WTC11 (cell line): ENCODE measurements around the gene FITM1. TPM values are rescaled to one million over a fixed set of nuclear protein-coding genes. Genes with fewer than 3 reads are reported as not detected.
A peak's percentile ranks its signal among the peaks of the same experiment; 100 is the strongest.

Experiments used
- AR ChIP-seq: fragments of 250-450 bp; sonication (Bioruptor Pico); IDR thresholded peaks from 2 replicates; pipeline ENCODE4 v1.9.0; 2021; ENCODE audit warnings: mild to moderate bottlenecking
- E2F5 ChIP-seq: sonication (generic); formaldehyde crosslinking; IDR thresholded peaks from 2 replicates; pipeline ENCODE4 v1.8.1; 2022; ENCODE audit warnings: mild to moderate bottlenecking, moderate library complexity, missing genetic modification reagents
- FOXK1 ChIP-seq: sonication (generic); formaldehyde crosslinking; IDR thresholded peaks from 2 replicates; pipeline ENCODE4 v1.8.0; 2022; ENCODE audit warnings: mild to moderate bottlenecking, moderate library complexity, missing genetic modification reagents
- HMGA2 ChIP-seq: fragments of 250-450 bp; sonication (Bioruptor Pico); IDR thresholded peaks from 2 replicates; pipeline ENCODE4 v1.4.0; 2021; ENCODE audit warnings: mild to moderate bottlenecking, moderate library complexity
- JAZF1 ChIP-seq: fragments of 250-450 bp; sonication (Bioruptor Pico); IDR thresholded peaks from 2 replicates; pipeline ENCODE4 v1.9.0; 2021; ENCODE audit warnings: moderate library complexity, mild to moderate bottlenecking, inconsistent platforms
- KAT7 ChIP-seq: sonication (generic); formaldehyde crosslinking; IDR thresholded peaks from 2 replicates; pipeline ENCODE4 v1.8.1; 2023; ENCODE audit warnings: missing genetic modification reagents, mild to moderate bottlenecking, borderline replicate concordance
- NR1H2 ChIP-seq: sonication (generic); formaldehyde crosslinking; IDR thresholded peaks from 2 replicates; pipeline ENCODE4 v1.9.0; 2021; ENCODE audit warnings: mild to moderate bottlenecking, moderate library complexity, missing genetic modification reagents
- RELA ChIP-seq: sonication (generic); formaldehyde crosslinking; IDR thresholded peaks from 2 replicates; pipeline ENCODE4 v1.8.1; 2022; ENCODE audit warnings: missing genetic modification reagents, mild to moderate bottlenecking, borderline replicate concordance
- SMAD3 ChIP-seq: sonication (generic); formaldehyde crosslinking; IDR thresholded peaks from 2 replicates; pipeline ENCODE4 v1.8.0; 2022; ENCODE audit warnings: missing genetic modification reagents, mild to moderate bottlenecking, borderline replicate concordance
- SMAD4 ChIP-seq: sonication (generic); formaldehyde crosslinking; IDR thresholded peaks from 2 replicates; pipeline ENCODE4 v1.8.0; 2022; ENCODE audit warnings: mild to moderate bottlenecking, missing genetic modification reagents
- SOX15 ChIP-seq: fragments of 250-450 bp; sonication (Bioruptor Pico); IDR thresholded peaks from 2 replicates; pipeline ENCODE4 v1.9.0; 2021; ENCODE audit warnings: mild to moderate bottlenecking
- ZBTB21 ChIP-seq: sonication (generic); formaldehyde crosslinking; IDR thresholded peaks from 2 replicates; pipeline ENCODE4 v1.8.1; 2023; ENCODE audit warnings: mild to moderate bottlenecking, missing genetic modification reagents, borderline replicate concordance
- ZNF219 ChIP-seq: sonication (generic); formaldehyde crosslinking; IDR thresholded peaks from 2 replicates; pipeline ENCODE4 v1.8.0; 2023; ENCODE audit warnings: missing genetic modification reagents, mild to moderate bottlenecking, borderline replicate concordance
- ZNF232 ChIP-seq: sonication (generic); formaldehyde crosslinking; IDR thresholded peaks from 2 replicates; pipeline ENCODE4 v1.8.0; 2022; ENCODE audit warnings: mild to moderate bottlenecking, missing genetic modification reagents
- ZNF396 ChIP-seq: fragments of 250-450 bp; sonication (Bioruptor Pico); IDR thresholded peaks from 2 replicates; pipeline ENCODE4 v1.8.0; 2021; ENCODE audit warnings: mild to moderate bottlenecking, moderate library complexity, borderline replicate concordance
- ZNF416 ChIP-seq: fragments of 250-450 bp; sonication (Bioruptor Pico); IDR thresholded peaks from 2 replicates; pipeline ENCODE4 v1.9.0; 2021; ENCODE audit warnings: mild to moderate bottlenecking, inconsistent platforms
- ZNF425 ChIP-seq: fragments of 250-450 bp; sonication (Bioruptor Pico); conservative IDR thresholded peaks from 2 replicates; pipeline ENCODE4 v1.9.0; 2021; ENCODE audit warnings: mild to moderate bottlenecking
- ZNF512 ChIP-seq: sonication (generic); formaldehyde crosslinking; IDR thresholded peaks from 2 replicates; pipeline ENCODE4 v1.8.1; 2022; ENCODE audit warnings: missing genetic modification reagents, borderline replicate concordance
- total RNA-seq: library from RNA; stranded (reverse); gene quantifications from 3 replicates; pipeline ENCODE4 v1.2.3, GENCODE V29; 2021
- TF ChIP-seq, protein P1 (sequence below): sonication (generic); formaldehyde crosslinking; conservative IDR thresholded peaks from 2 replicates; pipeline ENCODE4 v1.8.1; 2023; ENCODE audit warnings: mild to moderate bottlenecking, low read depth, missing genetic modification reagents, moderate library complexity
- TF ChIP-seq, protein P2 (sequence below): sonication (generic); formaldehyde crosslinking; IDR thresholded peaks from 2 replicates; pipeline ENCODE4 v1.8.0; 2023; ENCODE audit warnings: mild to moderate bottlenecking, missing genetic modification reagents
- TF ChIP-seq, protein P3 (sequence below): sonication (generic); formaldehyde crosslinking; IDR thresholded peaks from 2 replicates; pipeline ENCODE4 v1.8.1; 2022; ENCODE audit warnings: low read depth, mild to moderate bottlenecking, moderate library complexity, missing genetic modification reagents, borderline replicate concordance

Gene FITM1
- total RNA-seq, 1 experiment from 2014 or later = not detected

GRCh38 chr14:24114532-24115421 lies 15.7 kb upstream of the FITM1 start, which contains the start of the genes DCAF11 and NRL (continued):
- TF ChIP-seq AR (CRISPR knock-in tag) (no peak), ZNF512 (no peak), E2F5 (CRISPR knock-in tag) (no peak), SMAD3 (CRISPR knock-in tag) (0 out of 2 replicates have a peak, but pooled peaks have one; percentile 57), ZBTB21 (peak; percentile 81; the same call in 1 of the 2 replicates), KAT7 (CRISPR knock-in tag) (no peak), JAZF1 (CRISPR knock-in tag) (no peak), FOXK1 (peak; percentile 96), SOX15 (CRISPR knock-in tag) (no peak), ZNF232 (CRISPR knock-in tag) (peak; percentile 35; the same call in 1 of the 2 replicates), HMGA2 (no peak), ZNF396 (CRISPR knock-in tag) (no peak), ZNF416 (no peak), ZNF425 (no peak), RELA (no peak), NR1H2 (CRISPR knock-in tag) (no peak), ZNF219 (no peak), SMAD4 (CRISPR knock-in tag) (no peak)
- TF ChIP-seq, protein P1, sequence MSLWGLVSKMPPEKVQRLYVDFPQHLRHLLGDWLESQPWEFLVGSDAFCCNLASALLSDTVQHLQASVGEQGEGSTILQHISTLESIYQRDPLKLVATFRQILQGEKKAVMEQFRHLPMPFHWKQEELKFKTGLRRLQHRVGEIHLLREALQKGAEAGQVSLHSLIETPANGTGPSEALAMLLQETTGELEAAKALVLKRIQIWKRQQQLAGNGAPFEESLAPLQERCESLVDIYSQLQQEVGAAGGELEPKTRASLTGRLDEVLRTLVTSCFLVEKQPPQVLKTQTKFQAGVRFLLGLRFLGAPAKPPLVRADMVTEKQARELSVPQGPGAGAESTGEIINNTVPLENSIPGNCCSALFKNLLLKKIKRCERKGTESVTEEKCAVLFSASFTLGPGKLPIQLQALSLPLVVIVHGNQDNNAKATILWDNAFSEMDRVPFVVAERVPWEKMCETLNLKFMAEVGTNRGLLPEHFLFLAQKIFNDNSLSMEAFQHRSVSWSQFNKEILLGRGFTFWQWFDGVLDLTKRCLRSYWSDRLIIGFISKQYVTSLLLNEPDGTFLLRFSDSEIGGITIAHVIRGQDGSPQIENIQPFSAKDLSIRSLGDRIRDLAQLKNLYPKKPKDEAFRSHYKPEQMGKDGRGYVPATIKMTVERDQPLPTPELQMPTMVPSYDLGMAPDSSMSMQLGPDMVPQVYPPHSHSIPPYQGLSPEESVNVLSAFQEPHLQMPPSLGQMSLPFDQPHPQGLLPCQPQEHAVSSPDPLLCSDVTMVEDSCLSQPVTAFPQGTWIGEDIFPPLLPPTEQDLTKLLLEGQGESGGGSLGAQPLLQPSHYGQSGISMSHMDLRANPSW = no peak
- TF ChIP-seq, protein P2, sequence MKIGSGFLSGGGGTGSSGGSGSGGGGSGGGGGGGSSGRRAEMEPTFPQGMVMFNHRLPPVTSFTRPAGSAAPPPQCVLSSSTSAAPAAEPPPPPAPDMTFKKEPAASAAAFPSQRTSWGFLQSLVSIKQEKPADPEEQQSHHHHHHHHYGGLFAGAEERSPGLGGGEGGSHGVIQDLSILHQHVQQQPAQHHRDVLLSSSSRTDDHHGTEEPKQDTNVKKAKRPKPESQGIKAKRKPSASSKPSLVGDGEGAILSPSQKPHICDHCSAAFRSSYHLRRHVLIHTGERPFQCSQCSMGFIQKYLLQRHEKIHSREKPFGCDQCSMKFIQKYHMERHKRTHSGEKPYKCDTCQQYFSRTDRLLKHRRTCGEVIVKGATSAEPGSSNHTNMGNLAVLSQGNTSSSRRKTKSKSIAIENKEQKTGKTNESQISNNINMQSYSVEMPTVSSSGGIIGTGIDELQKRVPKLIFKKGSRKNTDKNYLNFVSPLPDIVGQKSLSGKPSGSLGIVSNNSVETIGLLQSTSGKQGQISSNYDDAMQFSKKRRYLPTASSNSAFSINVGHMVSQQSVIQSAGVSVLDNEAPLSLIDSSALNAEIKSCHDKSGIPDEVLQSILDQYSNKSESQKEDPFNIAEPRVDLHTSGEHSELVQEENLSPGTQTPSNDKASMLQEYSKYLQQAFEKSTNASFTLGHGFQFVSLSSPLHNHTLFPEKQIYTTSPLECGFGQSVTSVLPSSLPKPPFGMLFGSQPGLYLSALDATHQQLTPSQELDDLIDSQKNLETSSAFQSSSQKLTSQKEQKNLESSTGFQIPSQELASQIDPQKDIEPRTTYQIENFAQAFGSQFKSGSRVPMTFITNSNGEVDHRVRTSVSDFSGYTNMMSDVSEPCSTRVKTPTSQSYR = no peak
- TF ChIP-seq, protein P3, sequence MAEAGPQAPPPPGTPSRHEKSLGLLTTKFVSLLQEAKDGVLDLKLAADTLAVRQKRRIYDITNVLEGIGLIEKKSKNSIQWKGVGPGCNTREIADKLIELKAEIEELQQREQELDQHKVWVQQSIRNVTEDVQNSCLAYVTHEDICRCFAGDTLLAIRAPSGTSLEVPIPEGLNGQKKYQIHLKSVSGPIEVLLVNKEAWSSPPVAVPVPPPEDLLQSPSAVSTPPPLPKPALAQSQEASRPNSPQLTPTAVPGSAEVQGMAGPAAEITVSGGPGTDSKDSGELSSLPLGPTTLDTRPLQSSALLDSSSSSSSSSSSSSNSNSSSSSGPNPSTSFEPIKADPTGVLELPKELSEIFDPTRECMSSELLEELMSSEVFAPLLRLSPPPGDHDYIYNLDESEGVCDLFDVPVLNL = no peak
